ENCODE results near the gene NUP85.

GRCh38 chr17:75285123-75285522, 79.6 kb downstream of the NUP85 start:
- TF ChIP-seq POLR2AphosphoS5 (IDR thresholded peaks at IDR 0.05; ENCODE audit: low read depth, low read length): no peak
- no peak for TF ChIP-seq SIN3A (IDR thresholded peaks at IDR 0.05; ENCODE audit: borderline replicate concordance, insufficient read depth, low read length)
- no peak for TF ChIP-seq REST (IDR thresholded peaks at IDR 0.05; ENCODE audit: insufficient read depth in 1 of 2, low read depth in 2 of 2, low read length in 2 of 2)
- TF ChIP-seq TAF1 (IDR thresholded peaks at IDR 0.05; ENCODE audit: borderline replicate concordance, insufficient read depth, low read length): no peak
